ENCODE data around the gene CEP112.
"Not testable (repeated sequence)": the region's sequence is repeated elsewhere in the genome, so short reads cannot be mapped to it uniquely, and the experiment has no call there.

Gene CEP112

DNA sequence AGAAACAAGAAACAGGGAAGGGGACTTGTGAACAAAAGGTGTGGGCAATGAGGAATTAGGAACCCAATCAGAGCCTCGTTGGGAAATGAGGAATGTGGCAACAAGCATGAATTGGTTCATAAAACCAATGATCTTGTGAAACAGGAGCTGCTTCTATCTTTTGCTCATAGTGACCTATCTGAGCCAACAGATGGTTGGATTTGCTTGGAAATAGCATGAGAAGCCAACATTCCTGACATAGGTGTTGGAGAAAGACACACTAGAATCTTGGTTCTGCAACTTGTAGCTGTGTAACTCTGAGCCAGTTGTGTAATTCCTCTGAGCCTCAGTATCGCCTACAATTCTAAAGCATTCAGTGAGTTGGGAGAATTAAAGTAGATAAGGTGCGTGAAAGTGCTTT, 378.6 kb downstream of the CEP112 start:
- H3K27me3 ChIP-seq (ENCODE audit: control insufficient read depth, insufficient read depth, low read length), result no peaks in the 10 kb centered on the region
- no peak overlapping the region for H3K9ac ChIP-seq (ENCODE audit: low read depth, low read length)
- H3K4me1 ChIP-seq (ENCODE audit: control insufficient read depth, insufficient read depth, low read length), result no peaks in the 10 kb centered on the region
- no peaks in the 10 kb centered on the region for H3K36me3 ChIP-seq (ENCODE audit: insufficient read depth, low read length)
- no peak overlapping the region for H3K4me2 ChIP-seq (ENCODE audit: low read length)
- H3K9me3 ChIP-seq (replicated peaks; ENCODE audit: low read length), result no peaks in the 10 kb centered on the region
- no peak overlapping the region for H3K4me3 ChIP-seq (ENCODE audit: low read length)

DNA sequence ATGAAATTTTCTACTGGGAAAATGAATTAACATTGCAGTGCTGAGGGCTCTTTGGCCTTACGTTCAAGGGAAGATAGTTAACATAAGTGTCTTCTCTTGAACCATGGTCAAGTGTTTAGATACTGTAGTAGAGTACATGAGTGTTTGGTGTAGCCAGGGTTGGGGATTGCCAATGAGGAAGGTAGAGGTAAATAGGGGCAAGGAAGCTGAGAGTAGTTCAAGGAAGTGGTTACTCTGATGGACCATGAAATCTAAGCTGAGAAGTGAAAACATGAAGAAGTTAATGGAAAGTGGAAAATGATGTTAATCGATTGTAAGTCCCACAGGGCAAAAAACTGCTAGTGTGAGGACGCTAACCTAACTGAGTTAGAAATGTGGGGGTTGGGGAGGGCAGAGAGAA, 380.9 kb downstream of the CEP112 start:
- Histone ChIP-seq H3K36me3 (ENCODE audit: insufficient read depth, low read length) (no peaks in the 10 kb centered on the region), H3K4me1 (ENCODE audit: control insufficient read depth, insufficient read depth, low read length) (no peaks in the 10 kb centered on the region), H3K9ac (ENCODE audit: low read depth, low read length) (no peak overlapping the region), H3K9me3 (replicated peaks; ENCODE audit: low read length) (no peaks in the 10 kb centered on the region), H3K27me3 (ENCODE audit: control insufficient read depth, insufficient read depth, low read length) (no peaks in the 10 kb centered on the region), H3K4me3 (ENCODE audit: low read length) (no peak overlapping the region), H3K4me2 (ENCODE audit: low read length) (no peak overlapping the region)

DNA sequence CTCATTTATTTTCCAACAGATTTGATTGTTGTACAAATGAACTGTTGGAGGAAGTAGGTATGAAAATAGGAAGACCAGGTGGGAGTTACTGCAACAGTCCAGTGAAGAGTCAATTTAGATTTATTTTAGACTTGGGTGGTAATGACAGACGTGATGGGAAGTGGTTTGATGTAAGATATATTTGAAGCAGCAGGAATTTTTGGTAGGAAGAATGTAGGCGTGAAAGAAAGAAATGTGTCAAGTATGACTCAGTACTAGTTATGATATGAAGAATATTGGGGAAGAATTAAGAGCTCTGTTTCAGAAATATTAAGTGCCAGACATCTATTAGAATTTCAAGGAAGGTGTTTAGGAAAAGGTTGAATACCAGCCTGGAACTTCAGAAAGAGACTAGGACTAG, 382.6 kb downstream of the CEP112 start:
- H3K4me2 ChIP-seq (ENCODE audit: low read length), result no peak overlapping the region
- no peak overlapping the region for H3K9ac ChIP-seq (ENCODE audit: low read depth, low read length)
- H3K4me1 ChIP-seq (ENCODE audit: control insufficient read depth, insufficient read depth, low read length), result no peaks in the 10 kb centered on the region
- no peak overlapping the region for H3K4me3 ChIP-seq (ENCODE audit: low read length)
- no peaks in the 10 kb centered on the region for H3K36me3 ChIP-seq (ENCODE audit: insufficient read depth, low read length)
- H3K9me3 ChIP-seq (replicated peaks; ENCODE audit: low read length), result no peaks in the 10 kb centered on the region
- no peaks in the 10 kb centered on the region for H3K27me3 ChIP-seq (ENCODE audit: control insufficient read depth, insufficient read depth, low read length)

DNA sequence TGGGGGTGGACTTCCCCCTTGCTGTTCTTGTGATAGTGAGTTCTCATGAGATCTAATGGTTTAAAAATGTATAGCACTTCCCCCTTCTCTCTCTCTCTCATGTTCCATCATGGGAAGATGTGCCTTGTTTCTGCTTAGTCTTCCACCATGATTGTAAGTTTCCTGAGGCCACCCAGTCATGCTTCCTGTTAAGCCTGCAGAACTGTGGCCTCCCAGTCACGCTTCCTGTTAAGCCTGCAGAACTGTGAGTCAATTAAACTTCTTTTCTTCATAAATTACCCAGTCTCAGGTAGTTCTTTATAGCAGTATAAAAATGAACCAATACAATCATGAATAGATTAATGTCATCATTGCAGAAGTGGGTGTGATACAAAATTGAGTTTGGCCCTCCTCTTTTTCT, 383.4 kb downstream of the CEP112 start:
- H3K36me3 ChIP-seq (ENCODE audit: insufficient read depth, low read length); H3K4me3 ChIP-seq (ENCODE audit: low read length); H3K9ac ChIP-seq (ENCODE audit: low read depth, low read length); H3K27me3 ChIP-seq (ENCODE audit: control insufficient read depth, insufficient read depth, low read length); H3K9me3 ChIP-seq (replicated peaks; ENCODE audit: low read length); H3K4me2 ChIP-seq (ENCODE audit: low read length); H3K4me1 ChIP-seq (ENCODE audit: control insufficient read depth, insufficient read depth, low read length): not testable (repeated sequence)

DNA sequence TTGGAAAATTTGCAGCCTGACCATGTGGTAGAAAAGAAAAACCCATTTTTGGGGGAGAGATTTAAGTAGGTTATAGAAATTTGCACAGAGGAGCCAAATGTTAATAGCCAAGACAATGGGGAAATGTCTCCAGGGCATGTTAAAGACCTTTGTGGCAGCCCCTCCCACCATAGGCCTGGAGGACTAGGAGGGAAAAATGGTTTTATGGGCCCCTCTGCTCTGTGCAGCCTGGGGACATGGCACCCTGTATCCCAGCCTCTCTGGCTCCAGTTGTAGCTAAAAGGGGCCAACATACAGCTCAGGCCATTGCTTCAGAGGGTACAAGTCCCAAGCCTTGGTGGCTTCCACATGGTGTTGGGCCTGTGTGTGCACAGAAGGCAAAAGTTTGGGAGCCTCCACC, 384.6 kb downstream of the CEP112 start:
- no peak overlapping the region for H3K4me2 ChIP-seq (ENCODE audit: low read length)
- no peaks in the 10 kb centered on the region for H3K9me3 ChIP-seq (replicated peaks; ENCODE audit: low read length)
- H3K4me3 ChIP-seq (ENCODE audit: low read length), result no peak overlapping the region
- H3K27me3 ChIP-seq (ENCODE audit: control insufficient read depth, insufficient read depth, low read length), result no peaks in the 10 kb centered on the region
- H3K9ac ChIP-seq (ENCODE audit: low read depth, low read length), result no peak overlapping the region
- H3K36me3 ChIP-seq (ENCODE audit: insufficient read depth, low read length), result no peaks in the 10 kb centered on the region
- no peaks in the 10 kb centered on the region for H3K4me1 ChIP-seq (ENCODE audit: control insufficient read depth, insufficient read depth, low read length)

DNA sequence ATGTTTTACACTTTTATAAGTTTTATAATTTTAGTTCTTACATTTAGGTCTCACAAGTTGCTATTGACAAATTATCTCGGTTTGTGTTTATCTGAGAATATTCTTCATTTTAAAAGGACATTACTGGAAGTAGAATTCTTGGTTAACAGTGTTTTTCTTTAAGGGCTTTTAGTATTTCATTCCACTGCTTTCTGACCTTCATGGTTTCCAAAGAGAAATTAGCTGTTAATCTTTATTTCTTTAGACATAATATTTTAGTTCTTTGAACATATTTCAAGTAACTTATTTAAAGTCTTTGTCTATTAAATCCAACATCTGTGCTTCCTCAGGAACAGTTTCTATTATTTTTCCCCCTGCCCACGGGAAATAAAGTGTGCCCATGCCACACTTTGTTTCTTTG, 390.4 kb downstream of the CEP112 start:
- no peak overlapping the region for H3K4me2 ChIP-seq (ENCODE audit: low read length)
- H3K36me3 ChIP-seq (ENCODE audit: insufficient read depth, low read length), result no peaks in the 10 kb centered on the region
- peaks cover 5% of the 10 kb centered on the region for H3K9me3 ChIP-seq (replicated peaks; ENCODE audit: low read length)
- H3K9ac ChIP-seq (ENCODE audit: low read depth, low read length), result no peak overlapping the region
- no peak overlapping the region for H3K4me3 ChIP-seq (ENCODE audit: low read length)
- H3K4me1 ChIP-seq (ENCODE audit: control insufficient read depth, insufficient read depth, low read length), result peaks cover 3% of the 10 kb centered on the region
- H3K27me3 ChIP-seq (ENCODE audit: control insufficient read depth, insufficient read depth, low read length), result no peaks in the 10 kb centered on the region

DNA sequence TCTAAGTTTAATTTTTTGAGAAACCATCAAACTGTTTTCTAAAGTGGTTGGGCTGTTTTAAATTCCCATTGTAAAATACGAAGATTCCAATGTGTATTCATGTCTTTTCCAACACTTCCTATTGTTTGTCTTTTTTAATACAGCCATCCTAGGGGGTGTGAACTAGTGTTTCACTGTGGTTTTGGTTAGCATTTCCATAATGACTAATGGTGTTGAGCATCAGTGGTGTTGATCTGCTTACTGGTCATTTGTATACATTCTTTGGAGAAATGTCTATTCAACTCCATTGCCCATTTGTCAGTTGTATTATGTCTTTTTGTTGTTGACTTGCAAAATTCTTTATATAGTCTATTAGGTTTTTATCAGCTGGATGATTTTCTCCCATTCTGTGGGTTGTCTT, 391.3 kb downstream of the CEP112 start:
- Histone ChIP-seq H3K9me3 (replicated peaks; ENCODE audit: low read length) (peaks cover 5% of the 10 kb centered on the region), H3K4me1 (ENCODE audit: control insufficient read depth, insufficient read depth, low read length) (peaks cover 3% of the 10 kb centered on the region), H3K4me3 (ENCODE audit: low read length) (no peak overlapping the region), H3K9ac (ENCODE audit: low read depth, low read length) (no peak overlapping the region), H3K4me2 (ENCODE audit: low read length) (no peak overlapping the region), H3K36me3 (ENCODE audit: insufficient read depth, low read length) (no peaks in the 10 kb centered on the region), H3K27me3 (ENCODE audit: control insufficient read depth, insufficient read depth, low read length) (no peaks in the 10 kb centered on the region)

DNA sequence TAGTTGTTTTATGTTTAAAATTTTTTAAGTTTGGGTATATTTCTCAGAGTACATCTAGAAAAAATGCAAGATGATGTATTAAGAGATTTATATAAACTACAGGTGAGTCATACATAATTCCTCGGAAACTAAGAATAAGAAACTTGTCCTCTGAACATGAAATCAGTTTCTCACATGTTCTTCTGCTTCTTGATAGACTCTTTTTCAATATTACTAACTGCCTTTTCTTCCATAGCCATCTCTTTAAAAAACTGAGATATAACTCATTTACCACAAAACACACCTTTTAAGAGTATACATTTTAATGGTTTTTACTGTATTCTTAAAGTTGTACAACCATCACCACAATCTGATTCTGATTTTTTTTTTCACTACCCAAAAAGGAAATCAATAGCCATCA, 392.1 kb downstream of the CEP112 start:
- no peak overlapping the region for H3K9ac ChIP-seq (ENCODE audit: low read depth, low read length)
- H3K9me3 ChIP-seq (replicated peaks; ENCODE audit: low read length), result peaks cover 5% of the 10 kb centered on the region
- no peaks in the 10 kb centered on the region for H3K36me3 ChIP-seq (ENCODE audit: insufficient read depth, low read length)
- no peak overlapping the region for H3K4me2 ChIP-seq (ENCODE audit: low read length)
- H3K4me1 ChIP-seq (ENCODE audit: control insufficient read depth, insufficient read depth, low read length), result peaks cover 3% of the 10 kb centered on the region
- H3K4me3 ChIP-seq (ENCODE audit: low read length), result no peak overlapping the region
- H3K27me3 ChIP-seq (ENCODE audit: control insufficient read depth, insufficient read depth, low read length), result no peaks in the 10 kb centered on the region

DNA sequence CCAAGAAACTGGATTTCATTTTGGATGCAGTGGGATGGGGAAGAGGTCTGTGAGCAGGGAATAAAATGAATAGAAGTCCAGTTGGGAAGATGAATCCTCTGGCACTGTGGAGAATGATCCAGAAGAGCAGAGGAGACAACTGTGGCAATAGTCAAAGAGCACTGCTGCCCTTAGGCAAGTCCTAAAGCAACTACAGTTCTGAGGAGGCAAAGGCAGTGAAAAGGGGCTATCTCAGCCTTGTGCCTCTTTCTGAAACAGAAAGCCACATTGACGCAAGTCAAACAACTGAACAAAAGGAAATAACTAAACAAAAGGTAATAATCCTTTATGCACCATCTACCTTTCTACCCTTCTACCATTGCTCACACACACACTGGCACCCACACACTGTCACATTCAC, 392.5 kb downstream of the CEP112 start:
- Histone ChIP-seq H3K27me3 (ENCODE audit: control insufficient read depth, insufficient read depth, low read length) (no peaks in the 10 kb centered on the region), H3K4me1 (ENCODE audit: control insufficient read depth, insufficient read depth, low read length) (peaks cover 3% of the 10 kb centered on the region), H3K4me3 (ENCODE audit: low read length) (no peak overlapping the region), H3K4me2 (ENCODE audit: low read length) (no peak overlapping the region), H3K9me3 (replicated peaks; ENCODE audit: low read length) (peaks cover 5% of the 10 kb centered on the region), H3K9ac (ENCODE audit: low read depth, low read length) (no peak overlapping the region), H3K36me3 (ENCODE audit: insufficient read depth, low read length) (no peaks in the 10 kb centered on the region)

DNA sequence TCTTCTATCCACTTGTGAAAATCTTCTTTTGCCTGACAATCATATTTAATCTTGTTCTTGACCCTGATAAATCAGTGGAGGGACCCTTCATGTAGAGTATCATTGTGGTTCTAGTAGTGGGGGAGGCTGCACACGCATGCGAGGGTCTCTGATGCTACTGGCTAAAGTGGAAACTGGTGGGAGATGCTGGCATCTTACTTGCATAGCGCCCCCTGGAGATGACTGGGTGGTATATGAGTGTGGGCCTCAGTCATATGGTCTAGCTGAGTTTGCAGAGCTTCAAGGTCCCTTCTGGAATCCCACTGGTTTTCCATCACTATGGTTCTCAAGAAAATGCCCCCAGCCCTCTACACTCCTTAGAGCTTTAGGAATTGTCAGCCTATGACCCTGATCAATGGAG, 394.1 kb downstream of the CEP112 start:
- Histone ChIP-seq H3K36me3 (ENCODE audit: insufficient read depth, low read length) (no peaks in the 10 kb centered on the region), H3K9ac (ENCODE audit: low read depth, low read length) (no peak overlapping the region), H3K27me3 (ENCODE audit: control insufficient read depth, insufficient read depth, low read length) (no peaks in the 10 kb centered on the region), H3K4me2 (ENCODE audit: low read length) (no peak overlapping the region), H3K4me3 (ENCODE audit: low read length) (no peak overlapping the region), H3K4me1 (ENCODE audit: control insufficient read depth, insufficient read depth, low read length) (peaks cover 3% of the 10 kb centered on the region), H3K9me3 (replicated peaks; ENCODE audit: low read length) (peaks cover 5% of the 10 kb centered on the region)

DNA sequence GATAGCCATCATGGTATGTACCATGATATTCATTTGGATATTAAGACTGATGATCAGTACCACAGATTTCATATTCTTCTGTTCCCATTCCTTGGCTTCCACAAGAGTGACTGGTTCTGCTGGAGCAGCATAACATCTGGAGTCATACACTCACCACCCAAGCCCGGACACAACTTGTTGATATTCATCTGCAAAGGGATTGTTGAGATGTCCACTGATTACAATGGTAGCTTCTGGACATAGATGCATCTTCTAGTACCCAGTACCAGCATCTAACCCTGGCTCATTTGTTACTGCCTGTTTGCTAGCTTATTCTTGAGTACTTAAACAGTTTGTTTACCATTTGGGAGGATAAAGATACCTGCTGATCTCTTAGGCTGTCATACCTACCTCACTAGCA, 394.8 kb downstream of the CEP112 start:
- Histone ChIP-seq H3K27me3 (ENCODE audit: control insufficient read depth, insufficient read depth, low read length) (no peaks in the 10 kb centered on the region), H3K4me2 (ENCODE audit: low read length) (no peak overlapping the region), H3K9me3 (replicated peaks; ENCODE audit: low read length) (peaks cover 5% of the 10 kb centered on the region)

DNA sequence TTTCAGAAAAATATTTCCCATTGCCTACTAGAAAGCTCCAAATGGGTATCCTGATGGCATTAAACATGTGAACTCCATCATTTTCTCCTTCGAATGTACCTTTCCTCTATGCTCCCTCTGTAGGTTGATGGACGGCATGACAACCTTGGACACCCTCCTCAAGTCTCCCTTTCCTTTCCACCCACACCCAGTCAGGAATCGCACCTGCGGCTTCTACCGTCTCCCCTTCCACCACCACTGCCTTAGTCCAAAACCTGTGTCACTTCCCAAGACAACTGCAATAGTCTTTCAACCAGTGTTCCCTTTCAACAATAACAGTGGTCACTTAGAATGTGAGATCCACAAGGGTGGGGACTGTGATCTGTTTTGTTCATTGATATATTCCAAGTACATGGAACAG, 397.4 kb downstream of the CEP112 start:
- Histone ChIP-seq H3K4me2 (ENCODE audit: low read length) (no peak overlapping the region), H3K4me1 (ENCODE audit: control insufficient read depth, insufficient read depth, low read length) (peaks cover 3% of the 10 kb centered on the region), H3K27me3 (ENCODE audit: control insufficient read depth, insufficient read depth, low read length) (no peaks in the 10 kb centered on the region), H3K9ac (ENCODE audit: low read depth, low read length) (no peak overlapping the region), H3K4me3 (ENCODE audit: low read length) (no peak overlapping the region), H3K9me3 (replicated peaks; ENCODE audit: low read length) (no peaks in the 10 kb centered on the region), H3K36me3 (ENCODE audit: insufficient read depth, low read length) (no peaks in the 10 kb centered on the region)

More for the DNA sequence above, 394.8 kb downstream of the CEP112 start:
- H3K36me3 ChIP-seq (ENCODE audit: insufficient read depth, low read length), result no peaks in the 10 kb centered on the region
- no peak overlapping the region for H3K4me3 ChIP-seq (ENCODE audit: low read length)
- peaks cover 3% of the 10 kb centered on the region for H3K4me1 ChIP-seq (ENCODE audit: control insufficient read depth, insufficient read depth, low read length)
- no peak overlapping the region for H3K9ac ChIP-seq (ENCODE audit: low read depth, low read length)
